K562 (cell line): ENCODE measurements around the gene MAML1. TPM values are rescaled to one million over a fixed set of nuclear protein-coding genes. Genes with fewer than 3 reads are reported as not detected.

Experiments
- ATAC-seq: fragments of 200-7000 bp; cut with Tn5 transposase; 3 replicates; pipeline ENCODE4 v1.9.1; 2020; ENCODE audit warnings: moderate library complexity
- BruUV-seq: library from RNA; stranded (reverse); fragments of 400-500 nt; replicated peaks from 2 replicates; lab custom pipeline; 2021; lab: Mats Ljungman, UMichigan
- CTCF ChIA-PET: fragments of 300-600 bp; formaldehyde crosslinking; extraction: SDS; loops from one replicate; lab custom pipeline; 2021; ENCODE audit warnings: low intra/inter-chr PET ratio; lab: Yijun Ruan, JAX
- POLR2A ChIA-PET: fragments of 300-600, 350-650 bp; sonication (Branson Sonifier 250); formaldehyde crosslinking; extraction: SDS; loops from one replicate; lab custom pipeline; 2021; ENCODE audit warnings: antibody characterized with exemption, inconsistent platforms; lab: Yijun Ruan, JAX
- DNase-seq, 4 experiments: peaks; one replicate each; pipeline versions ENCODE4 v3.0.0 to v3.0.0-alpha.2; 2011 to 2018; ENCODE audit warnings: low spot score in 3 of 4, mixed read lengths in 3 of 4; ENCODE audit errors: extremely low read depth in 1 of 4
- FAIRE-seq: peaks from 2 replicates; lab custom pipeline; 2011; peaks lifted over from hg19 to GRCh38; lab: Jason Lieb, UNC
- H2AFZ ChIP-seq: 2 replicates; pipeline ENCODE4 v1.6.0; 2011; ENCODE audit warnings: low read depth, low read length, control low read depth, inconsistent platforms
- H3K27ac ChIP-seq: fragments of 200-600 bp; 3 replicates; pipeline ENCODE4 v1.8.0; 2011; ENCODE audit warnings: low read depth, mild to moderate bottlenecking, control low read depth, inconsistent platforms, low read length, moderate library complexity, mixed read lengths; ENCODE audit errors: extremely low read depth
- H3K27me3 ChIP-seq, 2 experiments: fragments of 300-600 bp in 1 of 2; 2 replicates in 1 of 2; 3 replicates in 1 of 2; pipeline versions ENCODE4 v1.6.0 to v1.8.0; 2011; ENCODE audit warnings: inconsistent platforms in 2 of 2, low read length in 2 of 2, mild to moderate bottlenecking in 1 of 2, mixed read lengths in 1 of 2, moderate library complexity in 1 of 2; ENCODE audit not compliant: control insufficient read depth in 2 of 2, insufficient read depth in 2 of 2
- H3K36me3 ChIP-seq: fragments of 300-600 bp; 3 replicates; pipeline ENCODE4 v1.8.0; 2011; ENCODE audit warnings: mild to moderate bottlenecking, low read length, inconsistent platforms; ENCODE audit not compliant: control insufficient read depth, insufficient read depth
- H3K4me1 ChIP-seq, 2 experiments: fragments of 200-600 bp in 1 of 2; replicated peaks in 1 of 2; 2 replicates in 1 of 2; 3 replicates in 1 of 2; pipeline versions ENCODE4 v1.5.1 to v1.8.0; 2011; ENCODE audit warnings: inconsistent platforms in 2 of 2, low read length in 2 of 2, mild to moderate bottlenecking in 1 of 2, mixed read lengths in 1 of 2, moderate library complexity in 1 of 2; ENCODE audit not compliant: control insufficient read depth in 2 of 2, insufficient read depth in 2 of 2
- H3K4me2 ChIP-seq: 2 replicates; pipeline ENCODE4 v1.6.1; 2011; ENCODE audit warnings: low read length, control low read depth, inconsistent platforms, mixed read lengths; ENCODE audit not compliant: insufficient read depth
- H3K4me3 ChIP-seq: fragments of 200-600 bp; sonication (generic), shearing (Covaris generic); 2 replicates; pipeline ENCODE4 v1.5.1; 2016; ENCODE audit warnings: control low read depth, inconsistent platforms
- H3K79me2 ChIP-seq: fragments of 200-600 bp; 3 replicates; pipeline ENCODE4 v1.8.0; 2011; ENCODE audit warnings: low read length, inconsistent platforms; ENCODE audit not compliant: control insufficient read depth, insufficient read depth
- H3K9ac ChIP-seq, 2 experiments: 2 replicates each; pipeline versions ENCODE4 v1.6.0 to v1.6.1; 2011; ENCODE audit warnings: low read depth in 2 of 2, low read length in 2 of 2, control low read depth in 1 of 2, inconsistent platforms in 1 of 2, mild to moderate bottlenecking in 1 of 2, mixed read lengths in 1 of 2; ENCODE audit not compliant: insufficient read depth in 1 of 2
- H3K9me1 ChIP-seq: one replicate; pipeline ENCODE4 v1.6.0; 2011; ENCODE audit warnings: inconsistent platforms, mild to moderate bottlenecking, low read length, moderate library complexity; ENCODE audit not compliant: control insufficient read depth, insufficient read depth
- H3K9me3 ChIP-seq: replicated peaks from 2 replicates; pipeline ENCODE4 v1.5.1; 2011; ENCODE audit warnings: low read depth, low read length, inconsistent platforms; ENCODE audit not compliant: control insufficient read depth, insufficient read depth
- H4K20me1 ChIP-seq: replicated peaks from 2 replicates; pipeline ENCODE4 v1.6.1; 2011; ENCODE audit warnings: low read length, inconsistent platforms, mixed read lengths; ENCODE audit not compliant: control insufficient read depth, insufficient read depth
- BRD4 ChIP-seq: fragments of 200-600 bp; sonication (generic); IDR thresholded peaks from 2 replicates; pipeline ENCODE4 v1.6.1; 2017; ENCODE audit warnings: inconsistent platforms
- E2F6 ChIP-seq, 2 experiments: IDR thresholded peaks; 2 replicates each; pipeline ENCODE4 v1.6.1; 2011; ENCODE audit warnings: borderline replicate concordance in 1 of 2, control low read depth in 1 of 2, low read depth in 1 of 2, low read length in 1 of 2, mild to moderate bottlenecking in 1 of 2, mixed read lengths in 1 of 2, moderate library complexity in 1 of 2; ENCODE audit not compliant: insufficient read depth in 1 of 2, insufficient read length in 1 of 2, poor library complexity in 1 of 2, severe bottlenecking in 1 of 2; ENCODE audit errors: extremely low read depth in 1 of 2
- ETV1 ChIP-seq: fragments of 450-650 bp; conservative IDR thresholded peaks from 2 replicates; pipeline ENCODE4 v1.6.1; 2016; ENCODE audit warnings: missing genetic modification characterization, control low read depth, low read depth, missing compliant biosample characterization
- KLF6 ChIP-seq: fragments of 250-450 bp; sonication (Bioruptor Pico); IDR thresholded peaks from 2 replicates; pipeline ENCODE4 v1.4.0; 2020; ENCODE audit warnings: mild to moderate bottlenecking, moderate library complexity, borderline replicate concordance
- MAZ ChIP-seq, 2 experiments: fragments of 450-650 bp in 1 of 2; sonication (generic) in 1 of 2; formaldehyde crosslinking; IDR thresholded peaks in 1 of 2; conservative IDR thresholded peaks in 1 of 2; 2 replicates each; pipeline versions ENCODE4 v1.4.0 to v1.5.0; 2020; ENCODE audit warnings: mild to moderate bottlenecking in 1 of 2, missing genetic modification reagents in 1 of 2
- MEIS2 ChIP-seq: fragments of 450-650 bp; IDR thresholded peaks from 2 replicates; pipeline ENCODE4 v1.6.1; 2014; ENCODE audit warnings: mild to moderate bottlenecking; ENCODE audit not compliant: partially characterized antibody
- NR2C2 ChIP-seq, 2 experiments: fragments of 200-800 bp in 1 of 2; sonication (Bioruptor generic) in 1 of 2; sonication (generic) in 1 of 2; formaldehyde crosslinking in 1 of 2; IDR thresholded peaks; 2 replicates each; pipeline versions ENCODE4 v1.6.1 to v1.8.0; 2016 to 2022; ENCODE audit warnings: mild to moderate bottlenecking in 1 of 2, missing compliant biosample characterization in 1 of 2, missing genetic modification characterization in 1 of 2, missing genetic modification reagents in 1 of 2
- POLR2G ChIP-seq: fragments of 200-400 bp; formaldehyde crosslinking; IDR thresholded peaks from 2 replicates; pipeline ENCODE4 v1.6.1; 2017; ENCODE audit warnings: low read depth, mild to moderate bottlenecking, antibody characterized with exemption, low read length, moderate library complexity
- RAD21 ChIP-seq, 2 experiments: fragments of 250-450 bp in 1 of 2; fragments of 450-650 bp in 1 of 2; sonication (Bioruptor Pico) in 1 of 2; formaldehyde crosslinking in 1 of 2; IDR thresholded peaks in 1 of 2; conservative IDR thresholded peaks in 1 of 2; 2 replicates each; pipeline versions ENCODE4 v1.4.0 to v1.8.0; 2020 to 2022; ENCODE audit warnings: mild to moderate bottlenecking in 2 of 2, moderate library complexity in 1 of 2
- RBFOX2 ChIP-seq: fragments of 200-400 bp; formaldehyde crosslinking; IDR thresholded peaks from 2 replicates; pipeline ENCODE4 v1.6.1; 2017; ENCODE audit warnings: low read depth, mild to moderate bottlenecking, low read length, moderate library complexity
- RBM34 ChIP-seq: fragments of 200-400 bp; formaldehyde crosslinking; IDR thresholded peaks from 2 replicates; pipeline ENCODE4 v1.6.1; 2018; ENCODE audit warnings: low read length, borderline replicate concordance; ENCODE audit not compliant: insufficient read depth
- YY1 ChIP-seq, 3 experiments: IDR thresholded peaks; 2 replicates each; pipeline ENCODE4 v1.6.1; 2011; ENCODE audit warnings: low read length in 2 of 3, mild to moderate bottlenecking in 2 of 3, moderate library complexity in 2 of 3, borderline replicate concordance in 1 of 3, control low read depth in 1 of 3, low read depth in 1 of 3; ENCODE audit not compliant: insufficient read depth in 3 of 3, insufficient replicate concordance in 2 of 3, control insufficient read depth in 1 of 3, insufficient read length in 1 of 3; ENCODE audit errors: extremely low read depth in 1 of 3
- ZBTB17 ChIP-seq: fragments of 450-650 bp; formaldehyde crosslinking; IDR thresholded peaks from 2 replicates; pipeline ENCODE4 v1.4.0; 2020; ENCODE audit warnings: mild to moderate bottlenecking
- ZBTB7A ChIP-seq: IDR thresholded peaks from 2 replicates; pipeline ENCODE4 v1.6.1; 2011; ENCODE audit warnings: low read depth, mild to moderate bottlenecking, low read length, moderate library complexity, borderline replicate concordance; ENCODE audit not compliant: control insufficient read depth
- ZFP1 ChIP-seq: fragments of 450-650 bp; formaldehyde crosslinking; IDR thresholded peaks from 2 replicates; pipeline ENCODE4 v1.4.0; 2020; ENCODE audit warnings: mild to moderate bottlenecking, mixed read lengths
- ZNF12 ChIP-seq: sonication (generic); formaldehyde crosslinking; IDR thresholded peaks from 2 replicates; pipeline ENCODE4 v1.4.0; 2020; ENCODE audit warnings: mild to moderate bottlenecking, missing genetic modification reagents
- ZNF589 ChIP-seq: fragments of 200-800 bp; sonication (Bioruptor generic); IDR thresholded peaks from 2 replicates; pipeline ENCODE4 v1.6.1; 2016; ENCODE audit warnings: low read depth, missing genetic modification characterization, missing compliant biosample characterization
- WGBS: fragments of 100-300 bp; shearing (Covaris generic); methylation state at CpG from one replicate; pipeline ENCODE4 v1.1.6; 2016; ENCODE audit warnings: low coverage, mixed read lengths; ENCODE audit not compliant: insufficient coverage; ENCODE audit errors: missing lambda C conversion rate; 5-methylcytosine and 5-hydroxymethylcytosine counted together
- in situ Hi-C: fragments of 300-500 bp; cut with MboI; formaldehyde crosslinking; loops from 4 replicates; pipeline ENCODE4 v1.15.0; 2018; ENCODE audit warnings: inconsistent platforms, mixed read lengths
- intact Hi-C: fragments of 100-400 bp; cut with micrococcal nuclease; formaldehyde crosslinking; loops from 2 replicates; pipeline ENCODE4 v1.14.2; 2022
- polyA plus RNA-seq, 8 experiments: library from polyadenylated mRNA; depleted of rRNA in 4 of 8; stranded (reverse) in 5 of 8; unstranded in 3 of 8; fragments of >200 nt; fragmentation: Nextera tagmentation in 2 of 8; fragmentation: Illumina TruSeq in 1 of 8; extraction: Ambion mirVana in 2 of 8; extraction: Trizol in 1 of 8; gene quantifications; 2 replicates each; pipeline versions ENCODE4 v1.2.1 to v1.2.3, GENCODE V29; 2011 to 2014; ENCODE audit warnings: inconsistent platforms in 1 of 8, missing spikeins in 1 of 8
- total RNA-seq, 7 experiments: library from RNA; depleted of rRNA in 6 of 7; stranded (reverse); fragments of >200 nt in 6 of 7; fragmentation: Illumina TruSeq in 2 of 7; extraction: Trizol in 2 of 7; gene quantifications; 2 replicates each; pipeline versions ENCODE4 v1.2.1 to v1.2.3, GENCODE V29; 2011 to 2021; ENCODE audit warnings: low replicate concordance in 1 of 7

MAML1 gene
- total and polyA plus RNA-seq, 9 of the 15 experiments (the other 6 are each of a cell fraction or from before 2014, with no cell fraction given), result 0.32 to 18.4 (median 7.0) TPM

- ChIA-PET CTCF (no interaction called here), POLR2A (interaction anchor here (0.6 to 3.3 kb wide), 4 partner anchors 9 to 787 kb away, joined by 3 to 30 read pairs (median 5); partner anchors contain the start of gene SQSTM1)
- Histone ChIP-seq H4K20me1 (no peaks in the 10 kb centered on the region), H3K27me3 (no peaks in the 10 kb centered on the region), H3K4me1 (peaks cover 7 to 41% of the 10 kb centered on the region in 2 experiments; a peak in 4 of 5 replicates), H3K9me1 (no peaks in the 10 kb centered on the region), H3K4me2 (peak overlapping the region; percentile 75), H3K4me3 (peak overlapping the region; percentile 65), H3K79me2 (peaks cover 40% of the 10 kb centered on the region), H2AFZ (no peak overlapping the region), H3K36me3 (peaks cover 35% of the 10 kb centered on the region; the same call in 2 of the 3 replicates), H3K9me3 (no peaks in the 10 kb centered on the region), H3K9ac (peak overlapping the region; percentile 72 to 97), H3K27ac (peak overlapping the region; percentile 92)
- FAIRE-seq (no peak), DNase-seq (no peak), ATAC-seq (peak; percentile 19)
- BruUV-seq, result no TSS peak
- intact Hi-C loops (no loop called here), in situ Hi-C loops (no loop called here)
- 17% methylated on average over 26 of the region's 27 CpGs for WGBS
- TF ChIP-seq RBM34 (no peak), YY1 (IDR thresholded peaks at IDR 0.05; ENCODE audit: borderline replicate concordance in 1 of 3, control insufficient read depth in 1 of 3, extremely low read depth in 1 of 3, insufficient read depth in 3 of 3, insufficient read length in 1 of 3, insufficient replicate concordance in 2 of 3, low read depth in 1 of 3, low read length in 2 of 3) (peak in 1 of 3 experiments; percentile 7), RAD21 (CRISPR knock-in tag; conservative IDR thresholded peaks at IDR 0.05 in 1 of 2, IDR thresholded peaks at IDR 0.05 in 1 of 2) (0 out of 4 replicates have a peak, but pooled peaks of 1 of the 2 experiments have one; percentile 9), ZBTB17 (CRISPR knock-in tag) (0 out of 2 replicates have a peak, but pooled peaks have one; percentile 20), ZNF589 (CRISPR knock-in tag) (no peak), POLR2G (no peak; the same call in 1 of the 2 replicates), KLF6 (no peak), ZFP1 (no peak), MEIS2 (no peak), NR2C2 (CRISPR knock-in tag; IDR thresholded peaks at IDR 0.05) (no peak), NR2C2 (tag; IDR thresholded peaks at IDR 0.05) (0 out of 2 replicates have a peak, but pooled peaks have one; percentile 25), ETV1 (tag) (0 out of 2 replicates have a peak, but pooled peaks have one; percentile 19), RBFOX2 (peak; percentile 49), ZBTB7A (no peak), ZNF12 (no peak), MAZ (CRISPR knock-in tag; conservative IDR thresholded peaks at IDR 0.05 in 1 of 2, IDR thresholded peaks at IDR 0.05 in 1 of 2) (0 out of 4 replicates have a peak, but pooled peaks of 1 of the 2 experiments have one; percentile 16), BRD4 (no peak), E2F6 (IDR thresholded peaks at IDR 0.05; ENCODE audit: borderline replicate concordance in 1 of 2, extremely low read depth in 1 of 2, insufficient read depth in 1 of 2, insufficient read length in 1 of 2, low read depth in 1 of 2, low read length in 1 of 2, poor library complexity in 1 of 2, severe bottlenecking in 1 of 2) (peak in 1 of 2 experiments; percentile 3)
Observed at GRCh38 chr5:179812135-179812825, 79.7 kb downstream of the MAML1 start.
